GM21526 (cell line): ENCODE data around the gene LPAR1.

Source experiments
- ATAC-seq: cut with Tn5 transposase; IDR thresholded peaks from one replicate; pipeline ENCODE4 v1.9.1; 2021; ENCODE audit warnings: moderate library complexity; ENCODE audit not compliant: unreplicated experiment, low FRiP score

Gene LPAR1

GRCh38 chr9:110969971-110970386, 68.3 kb downstream of the LPAR1 start:
- ATAC-seq = no peak

GRCh38 chr9:110968096-110968495, 70.2 kb downstream of the LPAR1 start:
- no peak for ATAC-seq

GRCh38 chr9:110967196-110967595, 71.1 kb downstream of the LPAR1 start:
- ATAC-seq = no peak

- ATAC-seq = no peak
Measured at GRCh38 chr9:110960288-110960687, 78.0 kb downstream of the LPAR1 start.

DNA sequence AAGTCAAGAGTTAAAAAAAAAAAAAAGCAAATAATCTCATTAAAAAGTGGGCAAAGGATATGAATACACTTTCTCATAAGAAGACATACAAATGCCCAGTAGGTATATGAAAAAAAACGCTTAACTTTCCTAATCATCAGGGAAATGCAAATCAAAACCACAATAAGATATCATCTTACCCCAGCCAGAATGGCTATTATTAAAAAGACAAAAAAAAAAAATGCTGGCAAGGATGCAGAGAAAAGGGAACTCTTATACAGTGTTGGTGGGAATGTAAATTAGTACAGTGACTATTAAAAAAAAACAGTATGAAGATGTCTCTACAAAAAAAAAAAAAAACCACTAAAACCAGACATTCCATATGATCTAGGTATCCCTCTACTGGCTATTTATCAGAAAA, 79.4 kb downstream of the LPAR1 start:
- ATAC-seq = no peak

DNA sequence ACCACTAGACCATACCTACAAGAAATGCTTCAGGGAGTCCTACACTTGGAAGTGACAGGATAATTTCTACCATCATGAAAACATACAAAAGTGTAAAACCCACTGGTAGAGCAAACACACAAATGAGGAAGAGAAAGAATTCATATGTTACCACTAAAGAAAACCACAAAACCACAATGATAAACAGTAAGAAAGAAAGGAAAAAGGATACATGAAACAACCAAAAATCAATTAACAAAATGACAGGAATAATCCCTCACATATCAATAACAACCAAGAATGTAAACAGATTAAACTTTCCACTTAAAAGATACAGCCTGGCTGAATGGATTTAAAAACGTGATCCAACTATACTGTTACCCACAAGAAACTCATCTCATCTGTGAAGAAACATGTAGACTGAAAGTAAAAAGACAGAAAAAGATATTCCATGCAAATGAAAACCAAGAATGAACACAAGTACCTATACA, 83.4 kb downstream of the LPAR1 start:
- peak; percentile 73 for ATAC-seq

DNA sequence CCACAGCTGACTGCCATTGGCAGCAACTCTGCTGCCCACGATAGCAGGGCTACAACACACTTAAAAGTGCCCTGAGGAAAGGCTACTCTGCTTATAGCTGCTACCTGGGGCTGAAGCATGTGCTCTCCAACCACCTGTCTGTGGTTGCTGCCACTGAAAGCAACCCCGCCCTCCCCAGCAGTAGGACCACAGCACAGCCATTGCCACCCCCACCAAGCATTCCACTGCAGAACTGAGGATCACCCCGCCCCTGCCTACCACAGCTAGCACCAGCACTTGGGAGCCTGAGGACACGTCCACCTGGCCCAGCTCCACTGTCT, 85.8 kb downstream of the LPAR1 start:
- ATAC-seq = no peak

- ATAC-seq = no peak
Measured at GRCh38 chr9:110951805-110952539, 86.3 kb downstream of the LPAR1 start.

DNA sequence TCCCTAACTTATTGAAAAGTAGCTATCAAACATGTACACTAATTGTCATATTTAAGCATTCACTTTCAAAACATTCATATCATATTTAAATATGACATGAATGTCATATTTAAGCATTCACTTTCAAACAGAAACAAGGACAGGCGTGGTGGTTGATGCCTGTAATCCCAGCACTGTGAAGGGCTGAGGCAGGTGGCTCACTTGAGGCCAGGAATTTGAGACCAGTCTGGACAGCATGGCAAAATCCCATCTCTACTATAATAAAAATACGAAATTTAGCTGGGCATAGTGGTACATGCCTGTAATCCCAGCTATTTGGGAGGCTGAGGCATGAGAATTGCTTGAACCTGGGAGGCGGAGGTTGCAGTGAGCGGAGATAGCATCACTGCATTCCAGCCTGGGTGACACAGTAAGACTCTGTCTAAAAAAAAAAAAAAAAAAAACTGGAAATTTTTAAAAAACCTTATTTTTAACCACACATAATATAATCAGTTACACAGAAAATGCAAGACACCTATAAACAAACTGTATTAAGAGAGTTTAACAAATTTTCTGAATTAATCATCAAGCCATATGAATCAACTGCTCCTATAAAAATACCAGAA, 88.1 kb downstream of the LPAR1 start:
- ATAC-seq = no peak

GRCh38 chr9:110949081-110949480, 89.2 kb downstream of the LPAR1 start:
- ATAC-seq = no peak

GRCh38 chr9:110947491-110948044, 90.7 kb downstream of the LPAR1 start:
- ATAC-seq = no peak

GRCh38 chr9:110942522-110942921, 95.7 kb downstream of the LPAR1 start:
- no peak for ATAC-seq

DNA sequence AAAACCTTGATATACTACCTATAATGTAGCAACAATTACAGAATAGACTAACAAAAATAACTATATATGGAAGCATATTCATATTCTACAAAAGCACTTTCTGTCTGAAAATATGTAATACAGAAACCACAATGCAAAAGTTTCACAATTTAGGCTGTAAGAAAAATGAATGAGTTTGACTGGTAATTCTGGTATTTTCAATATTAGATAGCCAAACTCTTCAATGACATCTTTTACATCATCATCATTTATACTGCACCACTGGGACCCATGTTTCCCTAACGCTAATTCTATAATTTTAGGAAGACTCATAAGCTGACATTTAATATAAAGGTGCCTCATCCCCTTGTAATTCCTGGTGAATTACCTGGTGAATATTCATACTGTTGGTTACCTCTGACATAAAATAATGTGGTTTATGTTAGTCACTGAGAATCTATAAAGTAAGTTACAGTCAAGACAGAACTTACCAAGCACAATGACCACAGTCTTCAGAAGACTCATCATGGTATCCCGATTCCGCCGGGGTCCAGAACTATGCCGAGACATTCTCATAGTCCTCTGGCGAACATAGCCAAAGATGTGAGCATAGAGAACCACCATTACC, 97.2 kb downstream of the LPAR1 start:
- ATAC-seq = no peak

GRCh38 chr9:110939573-110939972, 98.7 kb downstream of the LPAR1 start:
- no peak for ATAC-seq

DNA sequence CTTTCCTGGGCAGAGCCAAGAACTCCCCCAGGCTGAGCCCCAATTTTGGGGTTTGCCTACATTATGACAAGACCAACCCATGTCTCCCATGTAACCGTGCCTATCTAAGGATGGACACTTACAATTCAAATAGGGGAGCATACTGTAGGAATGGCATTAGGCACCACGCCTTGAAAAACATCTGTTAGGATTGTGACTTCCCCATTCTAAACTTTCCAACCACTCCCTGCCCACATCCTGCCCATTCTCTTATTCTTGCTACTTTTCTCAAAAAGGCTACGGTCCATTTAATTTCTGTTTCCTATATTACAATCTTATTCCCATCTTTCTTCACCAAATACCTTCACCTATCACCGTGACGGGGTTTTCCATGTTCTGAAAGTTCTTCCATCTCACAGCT, 99.2 kb downstream of the LPAR1 start:
- ATAC-seq = no peak

- ATAC-seq = no peak
Measured at GRCh38 chr9:110938242-110938641, 100.0 kb downstream of the LPAR1 start.

- no peak for ATAC-seq
Measured at GRCh38 chr9:110936719-110937452, 101.4 kb downstream of the LPAR1 start.

- no peak for ATAC-seq
Measured at GRCh38 chr9:110936237-110936636, 102.0 kb downstream of the LPAR1 start.

GRCh38 chr9:110935829-110936228, 102.4 kb downstream of the LPAR1 start:
- no peak for ATAC-seq

GRCh38 chr9:110933350-110934001, 104.8 kb downstream of the LPAR1 start:
- peak; percentile 67 for ATAC-seq
